GM23248 (cell line): Measurements from ENCODE around the gene YTHDF2. TPM values are rescaled to one million over a fixed set of nuclear protein-coding genes. Genes with fewer than 3 reads are reported as not detected.

Experiments
- DNase-seq: peaks from one replicate; pipeline ENCODE4 v3.0.0-alpha.2; 2015
- H2AFZ ChIP-seq: fragments of 200-600 bp; sonication (generic); 2 replicates; pipeline ENCODE4 v1.6.1; 2016; ENCODE audit warnings: antibody characterized with exemption
- H3F3A ChIP-seq: fragments of 200-600 bp; sonication (generic); 2 replicates; pipeline ENCODE4 v1.6.1; 2016; ENCODE audit warnings: mild to moderate bottlenecking, antibody characterized with exemption, mixed run types; ENCODE audit not compliant: insufficient read depth
- H3K27ac ChIP-seq: fragments of 200-600 bp; sonication (generic); 2 replicates; pipeline ENCODE4 v1.5.1; 2016; ENCODE audit warnings: mild to moderate bottlenecking
- H3K27me3 ChIP-seq: fragments of 200-600 bp; sonication (generic); replicated peaks from 2 replicates; pipeline ENCODE4 v1.6.1; 2016; ENCODE audit warnings: mild to moderate bottlenecking; ENCODE audit not compliant: insufficient read depth
- H3K36me3 ChIP-seq: fragments of 200-600 bp; sonication (generic); 2 replicates; pipeline ENCODE4 v1.6.1; 2016; ENCODE audit warnings: low read depth, mild to moderate bottlenecking
- H3K4me1 ChIP-seq: fragments of 200-600 bp; sonication (generic); 2 replicates; pipeline ENCODE4 v1.6.1; 2016; ENCODE audit warnings: mild to moderate bottlenecking; ENCODE audit not compliant: insufficient read depth
- H3K4me2 ChIP-seq: fragments of 200-600 bp; sonication (generic); one replicate; pipeline ENCODE4 v1.6.1; 2016; ENCODE audit warnings: mild to moderate bottlenecking; ENCODE audit not compliant: unreplicated experiment
- H3K4me3 ChIP-seq: fragments of 200-600 bp; sonication (generic); 2 replicates; pipeline ENCODE4 v1.5.1; 2016; ENCODE audit warnings: mild to moderate bottlenecking
- H3K79me2 ChIP-seq: fragments of 200-600 bp; sonication (generic); 2 replicates; pipeline ENCODE4 v1.6.1; 2016; ENCODE audit warnings: mild to moderate bottlenecking; ENCODE audit not compliant: insufficient read depth
- H3K9ac ChIP-seq: fragments of 200-600 bp; sonication (generic); 2 replicates; pipeline ENCODE4 v1.6.1; 2016; ENCODE audit warnings: mild to moderate bottlenecking
- H3K9me2 ChIP-seq: fragments of 200-600 bp; sonication (generic); 2 replicates; pipeline ENCODE4 v1.6.1; 2016; ENCODE audit warnings: mixed run types, mild to moderate bottlenecking, moderate library complexity; ENCODE audit not compliant: insufficient read depth
- H3K9me3 ChIP-seq: fragments of 200-600 bp; sonication (generic); one replicate; pipeline ENCODE4 v1.6.1; 2017; ENCODE audit warnings: low read depth
- H4K20me1 ChIP-seq: fragments of 200-600 bp; sonication (generic); 2 replicates; pipeline ENCODE4 v1.6.0; 2016; ENCODE audit not compliant: insufficient read depth
- EZH2 ChIP-seq: fragments of 200-600 bp; sonication (generic); IDR thresholded peaks from 2 replicates; pipeline ENCODE4 v1.6.1; 2018; ENCODE audit warnings: antibody characterized with exemption, mild to moderate bottlenecking; ENCODE audit not compliant: insufficient read depth, poor library complexity, severe bottlenecking
- EZH2phosphoT487 ChIP-seq: fragments of 200-600 bp; sonication (generic); IDR thresholded peaks from 2 replicates; pipeline ENCODE4 v1.6.1; 2018; ENCODE audit warnings: antibody characterized with exemption, moderate library complexity, mild to moderate bottlenecking, low read depth; ENCODE audit not compliant: insufficient read depth
- WGBS, 2 experiments: methylation state at CpG; one replicate each; pipeline ENCODE4 v1.1.6; 2015 to 2017; ENCODE audit warnings: low lambda C conversion rate in 2 of 2, low coverage in 1 of 2; ENCODE audit errors: missing lambda C conversion rate in 2 of 2; 5-methylcytosine and 5-hydroxymethylcytosine counted together
- in situ Hi-C: fragments of 300-500 bp; cut with MboI; formaldehyde crosslinking; loops from 2 replicates; pipeline ENCODE4 v1.15.0; 2020
- polyA plus RNA-seq: library from polyadenylated mRNA; unstranded; fragments of >200 nt; fragmentation: Nextera tagmentation; extraction: Ambion mirVana; gene quantifications from 2 replicates; pipeline ENCODE4 v1.2.1, GENCODE V29; 2016
- total RNA-seq: library from RNA; depleted of rRNA; stranded (reverse); fragments of >200 nt; shearing (Covaris generic); gene quantifications from 2 replicates; pipeline ENCODE4 v1.2.3, GENCODE V29; 2014

The YTHDF2 gene
- total and polyA plus RNA-seq, 2 experiments from 2014 or later = 51.9 to 80.2 TPM

GRCh38 chr1:28803662-28804061 lies 66.9 kb downstream of the YTHDF2 start:
- H4K20me1 ChIP-seq = no peaks in the 10 kb centered on the region
- 70 to 71% methylated on average over 3 of the region's 3 CpGs for WGBS, 2 experiments
- H3K4me3 ChIP-seq = no peak overlapping the region
- no peak overlapping the region for H3K4me2 ChIP-seq
- no peaks in the 10 kb centered on the region for H3K9me2 ChIP-seq
- no peaks in the 10 kb centered on the region for H3K9me3 ChIP-seq
- no peak overlapping the region for H3K9ac ChIP-seq
- H3K4me1 ChIP-seq = no peaks in the 10 kb centered on the region
- no peak overlapping the region for H2AFZ ChIP-seq
- H3K36me3 ChIP-seq = no peaks in the 10 kb centered on the region
- H3K27me3 ChIP-seq = 0 out of 2 replicates have a peak, but pooled peaks cover 9% of the 10 kb centered on the region
- TF ChIP-seq EZH2phosphoT487 = no peak
- TF ChIP-seq EZH2 = no peak
- H3F3A ChIP-seq = no peaks in the 10 kb centered on the region
- no peaks in the 10 kb centered on the region for H3K79me2 ChIP-seq
- in situ Hi-C loops = no loop called here
- no peak for DNase-seq
- H3K27ac ChIP-seq = no peak overlapping the region

DNA sequence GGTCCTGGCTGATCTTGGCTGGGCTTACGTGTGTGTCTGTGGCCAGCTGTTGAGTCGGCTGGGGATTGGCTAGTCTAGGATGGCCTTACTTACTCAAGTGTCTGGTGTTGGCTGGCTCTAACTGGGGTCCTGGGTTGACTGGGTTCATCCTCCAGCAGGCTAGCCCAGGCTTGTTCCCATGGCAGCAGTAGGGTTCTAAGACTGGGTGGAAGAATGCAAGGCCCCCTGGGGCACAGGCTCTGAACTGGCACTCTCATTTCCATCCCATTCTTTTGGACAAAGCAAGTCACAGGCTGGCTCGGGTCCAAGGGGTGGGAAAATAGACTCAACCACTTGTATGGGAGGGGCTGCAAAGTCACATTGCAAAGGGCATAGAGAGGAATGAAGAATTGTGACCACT lies 67.3 kb downstream of the YTHDF2 start:
- H3K9ac ChIP-seq = no peak overlapping the region

GRCh38 chr1:28807046-28807445 lies 70.3 kb downstream of the YTHDF2 start:
- Histone ChIP-seq H3K4me2 (no peak overlapping the region), H3K9me3 (no peaks in the 10 kb centered on the region), H3K4me1 (no peaks in the 10 kb centered on the region), H3F3A (no peaks in the 10 kb centered on the region), H3K27me3 (peaks cover 24% of the 10 kb centered on the region), H2AFZ (no peak overlapping the region), H3K9me2 (no peaks in the 10 kb centered on the region), H3K79me2 (no peaks in the 10 kb centered on the region), H3K36me3 (no peaks in the 10 kb centered on the region), H4K20me1 (no peaks in the 10 kb centered on the region), H3K9ac (no peak overlapping the region), H3K27ac (no peak overlapping the region), H3K4me3 (no peak overlapping the region)
- in situ Hi-C loops = no loop called here
- 57 to 58% methylated on average over 4 of the region's 4 CpGs for WGBS, 2 experiments
- TF ChIP-seq EZH2 (no peak), EZH2phosphoT487 (no peak)
- DNase-seq = no peak

More for the DNA sequence above, 67.3 kb downstream of the YTHDF2 start:
- no peaks in the 10 kb centered on the region for H3K9me3 ChIP-seq
- no peaks in the 10 kb centered on the region for H3K36me3 ChIP-seq
- no peaks in the 10 kb centered on the region for H3F3A ChIP-seq
- no peak overlapping the region for H3K4me2 ChIP-seq
- H3K27ac ChIP-seq = no peak overlapping the region
- H3K4me3 ChIP-seq = no peak overlapping the region
- DNase-seq = no peak
- in situ Hi-C loops = no loop called here
- no peaks in the 10 kb centered on the region for H3K9me2 ChIP-seq
- WGBS, 2 experiments = 38 to 43% methylated on average over 3 of the region's 3 CpGs
- H2AFZ ChIP-seq = no peak overlapping the region
- H3K27me3 ChIP-seq = 0 out of 2 replicates have a peak, but pooled peaks cover 9% of the 10 kb centered on the region
- no peak for TF ChIP-seq EZH2
- no peak for TF ChIP-seq EZH2phosphoT487
- no peaks in the 10 kb centered on the region for H3K4me1 ChIP-seq
- H4K20me1 ChIP-seq = no peaks in the 10 kb centered on the region
- no peaks in the 10 kb centered on the region for H3K79me2 ChIP-seq

DNA sequence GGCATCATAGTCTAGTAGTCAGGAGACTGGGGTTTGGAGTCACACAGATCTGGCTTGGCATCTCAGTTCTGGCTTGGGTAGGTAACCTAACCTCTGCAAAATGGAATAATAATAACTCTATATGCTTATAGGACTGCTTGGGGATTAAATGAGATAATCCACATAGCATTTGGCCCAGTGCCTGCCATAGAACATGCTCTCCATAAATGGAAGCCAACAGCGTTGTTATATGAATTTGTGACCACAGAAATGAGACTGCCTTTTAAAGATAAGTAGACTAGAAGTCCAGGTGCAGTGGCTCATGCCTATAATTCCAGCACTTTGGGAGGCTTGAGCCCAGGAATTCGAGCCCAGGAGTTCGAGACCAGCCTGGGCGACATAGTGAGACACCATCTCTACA lies 71.2 kb downstream of the YTHDF2 start:
- H2AFZ ChIP-seq = no peak overlapping the region
- DNase-seq = no peak
- H4K20me1 ChIP-seq = no peaks in the 10 kb centered on the region
- no peaks in the 10 kb centered on the region for H3F3A ChIP-seq
- H3K4me1 ChIP-seq = no peaks in the 10 kb centered on the region
- 56 to 77% methylated on average over 3 to 4 of the region's 4 CpGs for WGBS, 2 experiments
- TF ChIP-seq EZH2phosphoT487 = no peak
- no peak for TF ChIP-seq EZH2
- H3K27ac ChIP-seq = no peak overlapping the region
- no peak overlapping the region for H3K4me3 ChIP-seq
- H3K79me2 ChIP-seq = no peaks in the 10 kb centered on the region
- no peak overlapping the region for H3K9ac ChIP-seq
- no peaks in the 10 kb centered on the region for H3K9me2 ChIP-seq
- in situ Hi-C loops = no loop called here
- no peaks in the 10 kb centered on the region for H3K36me3 ChIP-seq
- H3K9me3 ChIP-seq = no peaks in the 10 kb centered on the region
- H3K4me2 ChIP-seq = no peak overlapping the region
- H3K27me3 ChIP-seq = peaks cover 31% of the 10 kb centered on the region

DNA sequence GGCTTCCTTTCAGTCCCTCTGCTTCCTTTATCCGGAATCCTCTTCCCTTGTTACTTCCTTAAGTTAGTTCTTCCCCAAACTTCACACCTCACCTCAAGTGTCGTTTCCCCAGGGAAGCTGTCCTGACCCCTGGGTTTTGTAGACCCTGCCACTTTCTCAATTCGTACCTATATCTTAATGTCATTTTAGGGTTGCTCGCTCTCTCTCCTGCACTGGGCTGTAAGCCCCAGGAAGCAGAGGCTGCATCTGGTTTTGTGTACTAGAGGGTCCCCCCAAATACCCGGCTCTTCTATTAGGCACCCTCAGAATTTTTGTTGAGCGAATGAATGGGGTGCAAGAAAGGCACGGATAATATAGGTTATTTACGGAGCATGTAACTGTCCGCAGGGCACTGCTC lies 74.6 kb downstream of the YTHDF2 start:
- no peaks in the 10 kb centered on the region for H3K36me3 ChIP-seq
- H3K9me3 ChIP-seq = no peaks in the 10 kb centered on the region
- H3K4me1 ChIP-seq = no peaks in the 10 kb centered on the region
- no peaks in the 10 kb centered on the region for H3F3A ChIP-seq
- no peak overlapping the region for H3K9ac ChIP-seq
- no peak overlapping the region for H3K27ac ChIP-seq
- in situ Hi-C loops = no loop called here
- H2AFZ ChIP-seq = no peak overlapping the region
- 70% methylated on average over 9 of the region's 9 CpGs for WGBS, 2 experiments
- H3K79me2 ChIP-seq = no peaks in the 10 kb centered on the region
- DNase-seq = no peak
- no peaks in the 10 kb centered on the region for H4K20me1 ChIP-seq
- H3K4me2 ChIP-seq = no peak overlapping the region
- H3K9me2 ChIP-seq = no peaks in the 10 kb centered on the region
- H3K27me3 ChIP-seq = peaks cover 63% of the 10 kb centered on the region
- TF ChIP-seq EZH2phosphoT487 = no peak
- no peak for TF ChIP-seq EZH2
- no peak overlapping the region for H3K4me3 ChIP-seq
